ENCODE measurements around the gene PRKCZ. TPM values are rescaled to one million over a fixed set of nuclear protein-coding genes. Genes with fewer than 3 reads are reported as not detected.

PRKCZ gene
- total RNA-seq, 1 experiment from 2014 or later: 36.0 TPM

GRCh38 chr1:2110191-2110737 lies 60.1 kb downstream of the PRKCZ start:
- Histone ChIP-seq H3K27me3 (ENCODE audit: insufficient read depth, low read depth) (no peaks in the 10 kb centered on the region), H3K27ac (no peak overlapping the region), H3F3A (ENCODE audit: insufficient read depth, low read depth) (no peaks in the 10 kb centered on the region), H3K4me2 (no peak overlapping the region), H4K20me1 (ENCODE audit: insufficient read depth) (no peaks in the 10 kb centered on the region), H3K36me3 (ENCODE audit: low read depth) (no peaks in the 10 kb centered on the region), H3K9me3 (ENCODE audit: insufficient read depth, low read depth) (no peaks in the 10 kb centered on the region), H2AFZ (no peak overlapping the region), H3K9me2 (ENCODE audit: insufficient read depth) (no peaks in the 10 kb centered on the region), H3K4me1 (replicated peaks; ENCODE audit: insufficient read depth) (no peaks in the 10 kb centered on the region), H3K79me2 (ENCODE audit: low read depth) (no peaks in the 10 kb centered on the region), H3K4me3 (no peak overlapping the region)
- ChIA-PET CTCF (no interaction called here), POLR2A (ENCODE audit: unreplicated experiment) (no interaction called here)
- TF ChIP-seq CTCF (conservative IDR thresholded peaks at IDR 0.05) (no peak), EZH2 (IDR thresholded peaks at IDR 0.05; ENCODE audit: low read depth) (no peak)
- intact Hi-C loops (cut with micrococcal nuclease; ENCODE audit: unreplicated experiment): no loop called here
- DNase-seq: no peak
- BruUV-seq (replicated peaks): no TSS peak

DNA sequence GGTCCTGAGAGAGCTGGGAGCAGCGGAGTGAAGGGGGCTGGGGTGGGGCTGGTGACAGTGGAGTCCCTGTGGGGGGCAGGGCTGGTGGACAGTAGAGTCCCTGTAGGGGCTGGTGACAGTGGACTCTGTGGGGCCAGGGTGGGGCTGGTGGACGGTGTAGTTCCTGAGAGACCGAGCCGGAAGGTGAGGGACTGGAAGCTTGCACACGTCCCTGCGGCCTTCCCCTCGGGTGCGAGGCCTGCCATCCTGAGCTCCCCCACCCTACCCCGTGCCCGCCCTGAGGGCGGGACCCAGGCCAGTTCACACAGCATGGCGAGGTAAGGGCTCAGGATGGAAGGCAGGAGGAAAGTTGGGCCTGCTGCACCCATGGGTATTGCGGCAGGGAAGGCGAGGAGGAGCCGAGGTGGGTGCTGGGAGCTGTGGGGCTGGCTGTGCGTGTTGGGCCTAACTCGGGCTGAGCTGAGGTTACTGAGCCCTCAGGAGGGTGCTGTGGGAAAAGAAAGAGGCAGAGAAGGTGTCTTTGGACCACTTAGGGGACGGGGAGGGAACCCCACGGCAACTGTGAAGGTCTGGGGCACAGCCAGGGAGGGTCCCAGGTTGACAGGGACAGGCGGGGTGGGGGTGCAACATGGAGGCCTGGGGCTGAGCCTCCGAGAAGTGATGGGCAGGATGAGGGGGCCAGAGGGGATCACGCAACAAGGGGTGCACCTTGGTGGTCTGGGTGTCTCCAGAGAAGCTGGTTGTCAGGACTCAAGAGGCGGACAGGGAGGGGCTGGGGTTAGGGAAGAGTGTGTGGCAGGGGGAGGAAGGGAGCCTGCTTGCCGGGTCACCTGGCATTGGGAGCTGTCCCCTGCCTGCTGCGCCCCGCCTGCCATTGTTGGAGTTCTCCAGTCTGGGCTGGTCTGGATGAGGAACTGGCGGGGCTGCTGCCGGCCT lies 60.8 kb downstream of the PRKCZ start:
- Histone ChIP-seq H3K9me3 (ENCODE audit: insufficient read depth, low read depth) (no peaks in the 10 kb centered on the region), H3K27me3 (ENCODE audit: insufficient read depth, low read depth) (no peaks in the 10 kb centered on the region), H3K9me2 (ENCODE audit: insufficient read depth) (no peaks in the 10 kb centered on the region), H3F3A (ENCODE audit: insufficient read depth, low read depth) (no peaks in the 10 kb centered on the region), H3K4me2 (no peak overlapping the region), H4K20me1 (ENCODE audit: insufficient read depth) (no peaks in the 10 kb centered on the region), H3K79me2 (ENCODE audit: low read depth) (no peaks in the 10 kb centered on the region), H3K36me3 (ENCODE audit: low read depth) (no peaks in the 10 kb centered on the region), H3K27ac (no peak overlapping the region), H2AFZ (no peak overlapping the region), H3K4me1 (replicated peaks; ENCODE audit: insufficient read depth) (no peaks in the 10 kb centered on the region), H3K4me3 (no peak overlapping the region)
- intact Hi-C loops (cut with micrococcal nuclease; ENCODE audit: unreplicated experiment): no loop called here
- TF ChIP-seq EZH2 (IDR thresholded peaks at IDR 0.05; ENCODE audit: low read depth) (no peak), CTCF (conservative IDR thresholded peaks at IDR 0.05) (no peak)
- POLR2A ChIA-PET (ENCODE audit: unreplicated experiment): no interaction called here
- CTCF ChIA-PET: no interaction called here
- DNase-seq: no peak
- no TSS peak for BruUV-seq (replicated peaks)

DNA sequence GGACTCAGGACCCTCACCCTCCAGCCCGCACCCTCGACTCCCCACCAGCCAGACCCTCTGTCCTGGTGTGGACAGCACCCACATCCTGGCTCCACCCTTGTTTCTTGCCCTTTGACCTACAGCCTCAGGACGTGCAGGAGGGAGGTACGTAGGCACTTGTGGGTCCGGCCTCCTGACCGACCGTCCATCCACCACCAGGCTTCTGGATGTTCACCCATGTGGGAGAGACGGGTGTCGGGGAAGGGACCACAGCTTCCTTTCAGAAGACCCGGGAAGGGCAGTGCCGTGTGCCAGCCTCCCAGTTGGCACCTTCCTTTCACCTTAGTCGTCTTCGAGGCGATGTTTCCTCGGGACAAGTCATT lies 61.4 kb downstream of the PRKCZ start:
- Histone ChIP-seq H3K36me3 (ENCODE audit: low read depth) (no peaks in the 10 kb centered on the region), H3K9me2 (ENCODE audit: insufficient read depth) (no peaks in the 10 kb centered on the region), H4K20me1 (ENCODE audit: insufficient read depth) (no peaks in the 10 kb centered on the region), H3K4me3 (no peak overlapping the region), H3K79me2 (ENCODE audit: low read depth) (no peaks in the 10 kb centered on the region), H3K4me2 (no peak overlapping the region), H3K4me1 (replicated peaks; ENCODE audit: insufficient read depth) (no peaks in the 10 kb centered on the region), H3K9me3 (ENCODE audit: insufficient read depth, low read depth) (no peaks in the 10 kb centered on the region), H3K27ac (no peak overlapping the region), H2AFZ (no peak overlapping the region), H3F3A (ENCODE audit: insufficient read depth, low read depth) (no peaks in the 10 kb centered on the region), H3K27me3 (ENCODE audit: insufficient read depth, low read depth) (no peaks in the 10 kb centered on the region)
- DNase-seq: no peak
- ChIA-PET CTCF (no interaction called here), POLR2A (ENCODE audit: unreplicated experiment) (no interaction called here)
- intact Hi-C loops (cut with micrococcal nuclease; ENCODE audit: unreplicated experiment): no loop called here
- TF ChIP-seq CTCF (conservative IDR thresholded peaks at IDR 0.05): no peak
- TF ChIP-seq EZH2 (IDR thresholded peaks at IDR 0.05; ENCODE audit: low read depth): no peak
- no TSS peak for BruUV-seq (replicated peaks)

Data from PC-9 (cell line).